Measurements from ENCODE around the gene UBAC2. TPM values are rescaled to one million over a fixed set of nuclear protein-coding genes. Genes with fewer than 3 reads are reported as not detected.

UBAC2 gene
- total RNA-seq, 2 experiments from 2014 or later: 26.8 to 28.5 TPM

DNA sequence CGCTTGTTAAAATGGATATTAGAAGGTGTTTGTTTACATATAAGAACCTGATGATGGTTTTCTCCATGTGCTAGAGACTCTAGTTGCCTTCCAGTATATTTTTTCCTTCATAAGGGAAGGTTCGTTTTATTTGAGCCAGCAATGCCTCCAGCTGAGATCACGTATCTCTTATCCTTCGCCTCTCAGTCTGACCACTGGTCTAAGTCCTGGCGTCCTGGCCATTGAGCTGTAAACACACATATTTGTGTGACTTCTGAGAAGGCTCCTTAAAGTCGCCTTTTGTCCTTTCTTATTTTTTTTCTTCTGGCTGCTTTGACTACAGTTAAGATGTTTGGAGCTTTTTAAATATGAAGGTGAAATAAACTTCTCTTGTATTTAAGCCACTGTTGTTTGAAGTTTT lies 130.3 kb downstream of the UBAC2 start:
- CTCF ChIA-PET (ENCODE audit: unreplicated experiment): no interaction called here
- intact Hi-C loops (cut with micrococcal nuclease; ENCODE audit: unreplicated experiment): no loop called here
- Histone ChIP-seq H3K36me3 (ENCODE audit: insufficient read depth, low read length) (peaks cover 23% of the 10 kb centered on the region), H3K9me2 (ENCODE audit: insufficient read depth, low read length) (no peaks in the 10 kb centered on the region), H3K4me2 (ENCODE audit: low read length) (peak overlapping the region; percentile 4; the same call in 1 of the 2 replicates), H3K79me2 (ENCODE audit: insufficient read depth, low read depth, low read length) (no peaks in the 10 kb centered on the region), H3K9me3 (ENCODE audit: low read length) (no peaks in the 10 kb centered on the region), H4K20me1 (ENCODE audit: insufficient read depth, low read length) (no peaks in the 10 kb centered on the region), H3K4me3 (ENCODE audit: low read depth, low read length, poor library complexity, severe bottlenecking) (no peak overlapping the region), H3K27ac (ENCODE audit: low read depth, low read length, poor library complexity, severe bottlenecking) (no peak overlapping the region), H2AFZ (ENCODE audit: low read length) (no peak overlapping the region), H3K4me1 (ENCODE audit: insufficient read depth, low read length, poor library complexity, severe bottlenecking) (peaks cover 49% of the 10 kb centered on the region)
- BruUV-seq (replicated peaks): no TSS peak
- POLR2A ChIA-PET: interaction anchor here (0.9 to 1.5 kb wide), 2 partner anchors 13 to 204 kb away, joined by 3 to 4 read pairs; no protein-coding TSS in a partner anchor
- no peak for DNase-seq (ENCODE audit: low spot score)
- TF ChIP-seq EZH2phosphoT487 (IDR thresholded peaks at IDR 0.05; ENCODE audit: borderline replicate concordance, low read depth, low read length): no peak
- TF ChIP-seq, protein P1, sequence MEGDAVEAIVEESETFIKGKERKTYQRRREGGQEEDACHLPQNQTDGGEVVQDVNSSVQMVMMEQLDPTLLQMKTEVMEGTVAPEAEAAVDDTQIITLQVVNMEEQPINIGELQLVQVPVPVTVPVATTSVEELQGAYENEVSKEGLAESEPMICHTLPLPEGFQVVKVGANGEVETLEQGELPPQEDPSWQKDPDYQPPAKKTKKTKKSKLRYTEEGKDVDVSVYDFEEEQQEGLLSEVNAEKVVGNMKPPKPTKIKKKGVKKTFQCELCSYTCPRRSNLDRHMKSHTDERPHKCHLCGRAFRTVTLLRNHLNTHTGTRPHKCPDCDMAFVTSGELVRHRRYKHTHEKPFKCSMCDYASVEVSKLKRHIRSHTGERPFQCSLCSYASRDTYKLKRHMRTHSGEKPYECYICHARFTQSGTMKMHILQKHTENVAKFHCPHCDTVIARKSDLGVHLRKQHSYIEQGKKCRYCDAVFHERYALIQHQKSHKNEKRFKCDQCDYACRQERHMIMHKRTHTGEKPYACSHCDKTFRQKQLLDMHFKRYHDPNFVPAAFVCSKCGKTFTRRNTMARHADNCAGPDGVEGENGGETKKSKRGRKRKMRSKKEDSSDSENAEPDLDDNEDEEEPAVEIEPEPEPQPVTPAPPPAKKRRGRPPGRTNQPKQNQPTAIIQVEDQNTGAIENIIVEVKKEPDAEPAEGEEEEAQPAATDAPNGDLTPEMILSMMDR (conservative IDR thresholded peaks at IDR 0.05; ENCODE audit: low read length): no peak

DNA sequence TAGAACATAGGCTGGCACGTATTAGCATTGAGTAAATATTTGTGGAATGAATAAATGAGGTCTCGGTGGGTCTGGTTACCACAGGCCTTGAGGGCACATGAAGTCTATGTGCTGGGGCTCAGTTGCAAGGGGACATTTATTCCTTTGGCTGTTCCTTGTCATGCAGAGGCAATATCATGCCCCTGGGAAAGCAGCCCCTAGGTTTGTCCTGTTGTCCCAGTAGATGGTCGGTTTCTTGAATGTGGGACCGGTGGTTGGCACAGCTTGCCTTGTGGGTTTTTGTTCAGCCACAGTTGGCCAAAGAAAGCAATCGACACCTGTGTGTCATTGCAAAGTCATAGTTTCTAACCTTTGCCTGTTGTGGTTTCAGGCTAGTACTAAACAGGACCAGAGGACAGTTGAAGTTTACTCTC lies 131.2 kb downstream of the UBAC2 start:
- no peaks in the 10 kb centered on the region for H3K9me2 ChIP-seq (ENCODE audit: insufficient read depth, low read length)
- H3K9me3 ChIP-seq (ENCODE audit: low read length): no peaks in the 10 kb centered on the region
- peaks cover 20% of the 10 kb centered on the region for H3K36me3 ChIP-seq (ENCODE audit: insufficient read depth, low read length)
- H2AFZ ChIP-seq (ENCODE audit: low read length): no peak overlapping the region
- POLR2A ChIA-PET: no interaction called here
- H4K20me1 ChIP-seq (ENCODE audit: insufficient read depth, low read length): no peaks in the 10 kb centered on the region
- TF ChIP-seq EZH2phosphoT487 (IDR thresholded peaks at IDR 0.05; ENCODE audit: borderline replicate concordance, low read depth, low read length): no peak
- TF ChIP-seq, protein P1 (conservative IDR thresholded peaks at IDR 0.05; ENCODE audit: low read length): no peak
- peak overlapping the region; percentile 49; the same call in 1 of the 2 replicates for H3K4me2 ChIP-seq (ENCODE audit: low read length)
- intact Hi-C loops (cut with micrococcal nuclease; ENCODE audit: unreplicated experiment): no loop called here
- no peak overlapping the region for H3K27ac ChIP-seq (ENCODE audit: low read depth, low read length, poor library complexity, severe bottlenecking)
- CTCF ChIA-PET (ENCODE audit: unreplicated experiment): no interaction called here
- no peaks in the 10 kb centered on the region for H3K79me2 ChIP-seq (ENCODE audit: insufficient read depth, low read depth, low read length)
- no TSS peak for BruUV-seq (replicated peaks)
- peaks cover 46% of the 10 kb centered on the region for H3K4me1 ChIP-seq (ENCODE audit: insufficient read depth, low read length, poor library complexity, severe bottlenecking)
- no peak overlapping the region for H3K4me3 ChIP-seq (ENCODE audit: low read depth, low read length, poor library complexity, severe bottlenecking)
- DNase-seq (ENCODE audit: low spot score): peak; percentile 25

DNA sequence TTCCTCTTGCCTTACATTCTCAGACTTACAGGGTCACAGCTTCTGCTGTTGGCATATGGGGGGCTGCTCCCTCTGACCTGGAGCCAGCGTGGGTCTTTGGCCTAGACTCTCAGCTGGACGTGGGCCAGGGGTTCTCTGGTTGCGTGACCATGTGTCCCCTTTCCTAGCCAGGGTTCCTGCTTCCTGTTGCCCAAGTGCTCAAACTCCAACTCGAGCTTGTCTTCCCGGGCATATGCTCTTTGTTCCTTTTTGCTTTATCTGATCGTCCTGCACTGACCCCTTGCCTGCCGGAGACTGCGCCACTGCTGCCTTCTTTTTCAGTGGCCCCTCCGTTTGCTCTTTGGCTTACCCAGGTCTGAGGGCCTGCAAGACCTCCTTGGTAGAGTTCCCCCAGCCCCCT lies 131.8 kb downstream of the UBAC2 start:
- BruUV-seq (replicated peaks): no TSS peak
- Histone ChIP-seq H3K36me3 (ENCODE audit: insufficient read depth, low read length) (peaks cover 18% of the 10 kb centered on the region), H3K79me2 (ENCODE audit: insufficient read depth, low read depth, low read length) (no peaks in the 10 kb centered on the region), H3K4me2 (ENCODE audit: low read length) (peak overlapping the region; percentile 49; the same call in 1 of the 2 replicates), H4K20me1 (ENCODE audit: insufficient read depth, low read length) (no peaks in the 10 kb centered on the region), H3K27ac (ENCODE audit: low read depth, low read length, poor library complexity, severe bottlenecking) (no peak overlapping the region), H3K4me3 (ENCODE audit: low read depth, low read length, poor library complexity, severe bottlenecking) (no peak overlapping the region), H3K4me1 (ENCODE audit: insufficient read depth, low read length, poor library complexity, severe bottlenecking) (peaks cover 43% of the 10 kb centered on the region), H2AFZ (ENCODE audit: low read length) (no peak overlapping the region), H3K9me2 (ENCODE audit: insufficient read depth, low read length) (no peaks in the 10 kb centered on the region), H3K9me3 (ENCODE audit: low read length) (no peaks in the 10 kb centered on the region)
- CTCF ChIA-PET (ENCODE audit: unreplicated experiment): no interaction called here
- TF ChIP-seq EZH2phosphoT487 (IDR thresholded peaks at IDR 0.05; ENCODE audit: borderline replicate concordance, low read depth, low read length): no peak
- TF ChIP-seq, protein P1 (conservative IDR thresholded peaks at IDR 0.05; ENCODE audit: low read length): no peak
- POLR2A ChIA-PET: no interaction called here
- DNase-seq (ENCODE audit: low spot score): no peak
- intact Hi-C loops (cut with micrococcal nuclease; ENCODE audit: unreplicated experiment): no loop called here

Measured in OCI-LY7 (cell line).